K562 (cell line): ENCODE measurements around the gene RBM44. TPM values are rescaled to one million over a fixed set of nuclear protein-coding genes. Genes with fewer than 3 reads are reported as not detected.

ENCODE experiments used
- ATAC-seq: fragments of 200-7000 bp; cut with Tn5 transposase; 3 replicates; pipeline ENCODE4 v1.9.1; 2020; ENCODE audit warnings: moderate library complexity
- BruUV-seq: library from RNA; stranded (reverse); fragments of 400-500 nt; replicated peaks from 2 replicates; lab custom pipeline; 2021; lab: Mats Ljungman, UMichigan
- CTCF ChIA-PET: fragments of 300-600 bp; formaldehyde crosslinking; extraction: SDS; loops from one replicate; lab custom pipeline; 2021; ENCODE audit warnings: low intra/inter-chr PET ratio; lab: Yijun Ruan, JAX
- POLR2A ChIA-PET: fragments of 300-600, 350-650 bp; sonication (Branson Sonifier 250); formaldehyde crosslinking; extraction: SDS; loops from one replicate; lab custom pipeline; 2021; ENCODE audit warnings: antibody characterized with exemption, inconsistent platforms; lab: Yijun Ruan, JAX
- DNase-seq, 4 experiments: peaks; one replicate each; pipeline versions ENCODE4 v3.0.0 to v3.0.0-alpha.2; 2011 to 2018; ENCODE audit warnings: low spot score in 3 of 4, mixed read lengths in 3 of 4; ENCODE audit errors: extremely low read depth in 1 of 4
- FAIRE-seq: peaks from 2 replicates; lab custom pipeline; 2011; peaks lifted over from hg19 to GRCh38; lab: Jason Lieb, UNC
- H2AFZ ChIP-seq: 2 replicates; pipeline ENCODE4 v1.6.0; 2011; ENCODE audit warnings: low read depth, low read length, control low read depth, inconsistent platforms
- H3K27ac ChIP-seq: fragments of 200-600 bp; 3 replicates; pipeline ENCODE4 v1.8.0; 2011; ENCODE audit warnings: low read depth, mild to moderate bottlenecking, control low read depth, inconsistent platforms, low read length, moderate library complexity, mixed read lengths; ENCODE audit errors: extremely low read depth
- H3K27me3 ChIP-seq, 2 experiments: fragments of 300-600 bp in 1 of 2; 2 replicates in 1 of 2; 3 replicates in 1 of 2; pipeline versions ENCODE4 v1.6.0 to v1.8.0; 2011; ENCODE audit warnings: inconsistent platforms in 2 of 2, low read length in 2 of 2, mild to moderate bottlenecking in 1 of 2, mixed read lengths in 1 of 2, moderate library complexity in 1 of 2; ENCODE audit not compliant: control insufficient read depth in 2 of 2, insufficient read depth in 2 of 2
- H3K36me3 ChIP-seq: fragments of 300-600 bp; 3 replicates; pipeline ENCODE4 v1.8.0; 2011; ENCODE audit warnings: mild to moderate bottlenecking, low read length, inconsistent platforms; ENCODE audit not compliant: control insufficient read depth, insufficient read depth
- H3K4me1 ChIP-seq, 2 experiments: fragments of 200-600 bp in 1 of 2; replicated peaks in 1 of 2; 2 replicates in 1 of 2; 3 replicates in 1 of 2; pipeline versions ENCODE4 v1.5.1 to v1.8.0; 2011; ENCODE audit warnings: inconsistent platforms in 2 of 2, low read length in 2 of 2, mild to moderate bottlenecking in 1 of 2, mixed read lengths in 1 of 2, moderate library complexity in 1 of 2; ENCODE audit not compliant: control insufficient read depth in 2 of 2, insufficient read depth in 2 of 2
- H3K4me2 ChIP-seq: 2 replicates; pipeline ENCODE4 v1.6.1; 2011; ENCODE audit warnings: low read length, control low read depth, inconsistent platforms, mixed read lengths; ENCODE audit not compliant: insufficient read depth
- H3K4me3 ChIP-seq: fragments of 200-600 bp; sonication (generic), shearing (Covaris generic); 2 replicates; pipeline ENCODE4 v1.5.1; 2016; ENCODE audit warnings: control low read depth, inconsistent platforms
- H3K79me2 ChIP-seq: fragments of 200-600 bp; 3 replicates; pipeline ENCODE4 v1.8.0; 2011; ENCODE audit warnings: low read length, inconsistent platforms; ENCODE audit not compliant: control insufficient read depth, insufficient read depth
- H3K9ac ChIP-seq, 2 experiments: 2 replicates each; pipeline versions ENCODE4 v1.6.0 to v1.6.1; 2011; ENCODE audit warnings: low read depth in 2 of 2, low read length in 2 of 2, control low read depth in 1 of 2, inconsistent platforms in 1 of 2, mild to moderate bottlenecking in 1 of 2, mixed read lengths in 1 of 2; ENCODE audit not compliant: insufficient read depth in 1 of 2
- H3K9me1 ChIP-seq: one replicate; pipeline ENCODE4 v1.6.0; 2011; ENCODE audit warnings: inconsistent platforms, mild to moderate bottlenecking, low read length, moderate library complexity; ENCODE audit not compliant: control insufficient read depth, insufficient read depth
- H3K9me3 ChIP-seq: replicated peaks from 2 replicates; pipeline ENCODE4 v1.5.1; 2011; ENCODE audit warnings: low read depth, low read length, inconsistent platforms; ENCODE audit not compliant: control insufficient read depth, insufficient read depth
- H4K20me1 ChIP-seq: replicated peaks from 2 replicates; pipeline ENCODE4 v1.6.1; 2011; ENCODE audit warnings: low read length, inconsistent platforms, mixed read lengths; ENCODE audit not compliant: control insufficient read depth, insufficient read depth
- ARID1B ChIP-seq: fragments of 450-650 bp; IDR thresholded peaks from 2 replicates; pipeline ENCODE4 v1.6.1; 2016; ENCODE audit warnings: antibody characterized with exemption, mild to moderate bottlenecking, inconsistent platforms
- ATF1 ChIP-seq, 2 experiments: fragments of 450-650 bp in 1 of 2; IDR thresholded peaks; 2 replicates each; pipeline ENCODE4 v1.6.1; 2016; ENCODE audit warnings: missing compliant biosample characterization in 1 of 2, missing genetic modification characterization in 1 of 2
- EP400 ChIP-seq: fragments of 450-650 bp; IDR thresholded peaks from 2 replicates; pipeline ENCODE4 v1.6.1; 2017; ENCODE audit warnings: antibody characterized with exemption, mild to moderate bottlenecking, moderate library complexity
- ETV1 ChIP-seq: fragments of 450-650 bp; conservative IDR thresholded peaks from 2 replicates; pipeline ENCODE4 v1.6.1; 2016; ENCODE audit warnings: missing genetic modification characterization, control low read depth, low read depth, missing compliant biosample characterization
- EZH2 ChIP-seq: IDR thresholded peaks from 2 replicates; pipeline ENCODE4 v1.6.1; 2012; ENCODE audit warnings: low read depth, mild to moderate bottlenecking, inconsistent platforms, low read length, borderline replicate concordance
- FOXJ3 ChIP-seq: sonication (generic); formaldehyde crosslinking; IDR thresholded peaks from 2 replicates; pipeline ENCODE4 v1.4.0; 2020; ENCODE audit warnings: mild to moderate bottlenecking, missing genetic modification reagents
- GABPB1 ChIP-seq: sonication (generic); formaldehyde crosslinking; IDR thresholded peaks from 2 replicates; pipeline ENCODE4 v1.8.0; 2022; ENCODE audit warnings: mild to moderate bottlenecking, missing genetic modification reagents
- NEUROD1 ChIP-seq: fragments of 150-350 bp; IDR thresholded peaks from 2 replicates; pipeline ENCODE4 v1.6.1; 2014; ENCODE audit warnings: borderline replicate concordance, low read length, low read depth; ENCODE audit not compliant: partially characterized antibody
- PYGO2 ChIP-seq: fragments of 450-650 bp; IDR thresholded peaks from 2 replicates; pipeline ENCODE4 v1.6.1; 2016; ENCODE audit warnings: mild to moderate bottlenecking, missing genetic modification characterization, moderate library complexity, missing compliant biosample characterization
- ZBED1 ChIP-seq: IDR thresholded peaks from 2 replicates; pipeline ENCODE4 v1.6.1; 2014
- ZNF311 ChIP-seq: fragments of 250-450 bp; sonication (Bioruptor Pico); IDR thresholded peaks from 2 replicates; pipeline ENCODE4 v1.4.0; 2020; ENCODE audit warnings: mild to moderate bottlenecking, moderate library complexity
- ZNF785 ChIP-seq: fragments of 250-450 bp; sonication (Bioruptor Pico); IDR thresholded peaks from 2 replicates; pipeline ENCODE4 v1.4.0; 2020; ENCODE audit warnings: mild to moderate bottlenecking
- WGBS: fragments of 100-300 bp; shearing (Covaris generic); methylation state at CpG from one replicate; pipeline ENCODE4 v1.1.6; 2016; ENCODE audit warnings: low coverage, mixed read lengths; ENCODE audit not compliant: insufficient coverage; ENCODE audit errors: missing lambda C conversion rate; 5-methylcytosine and 5-hydroxymethylcytosine counted together
- in situ Hi-C: fragments of 300-500 bp; cut with MboI; formaldehyde crosslinking; loops from 4 replicates; pipeline ENCODE4 v1.15.0; 2018; ENCODE audit warnings: inconsistent platforms, mixed read lengths
- intact Hi-C: fragments of 100-400 bp; cut with micrococcal nuclease; formaldehyde crosslinking; loops from 2 replicates; pipeline ENCODE4 v1.14.2; 2022
- polyA plus RNA-seq, 8 experiments: library from polyadenylated mRNA; depleted of rRNA in 4 of 8; stranded (reverse) in 5 of 8; unstranded in 3 of 8; fragments of >200 nt; fragmentation: Nextera tagmentation in 2 of 8; fragmentation: Illumina TruSeq in 1 of 8; extraction: Ambion mirVana in 2 of 8; extraction: Trizol in 1 of 8; gene quantifications; 2 replicates each; pipeline versions ENCODE4 v1.2.1 to v1.2.3, GENCODE V29; 2011 to 2014; ENCODE audit warnings: inconsistent platforms in 1 of 8, missing spikeins in 1 of 8
- total RNA-seq, 7 experiments: library from RNA; depleted of rRNA in 6 of 7; stranded (reverse); fragments of >200 nt in 6 of 7; fragmentation: Illumina TruSeq in 2 of 7; extraction: Trizol in 2 of 7; gene quantifications; 2 replicates each; pipeline versions ENCODE4 v1.2.1 to v1.2.3, GENCODE V29; 2011 to 2021; ENCODE audit warnings: low replicate concordance in 1 of 7
- TF ChIP-seq, protein P1 (sequence below): fragments of 450-650 bp; IDR thresholded peaks from one replicate; pipeline ENCODE4 v1.6.1; 2018; ENCODE audit warnings: mild to moderate bottlenecking, moderate library complexity; ENCODE audit not compliant: partially characterized antibody

The RBM44 gene
- total and polyA plus RNA-seq, 9 of the 15 experiments (the other 6 are each of a cell fraction or from before 2014, with no cell fraction given): 0.04 to 0.25 (median 0.13) TPM

DNA sequence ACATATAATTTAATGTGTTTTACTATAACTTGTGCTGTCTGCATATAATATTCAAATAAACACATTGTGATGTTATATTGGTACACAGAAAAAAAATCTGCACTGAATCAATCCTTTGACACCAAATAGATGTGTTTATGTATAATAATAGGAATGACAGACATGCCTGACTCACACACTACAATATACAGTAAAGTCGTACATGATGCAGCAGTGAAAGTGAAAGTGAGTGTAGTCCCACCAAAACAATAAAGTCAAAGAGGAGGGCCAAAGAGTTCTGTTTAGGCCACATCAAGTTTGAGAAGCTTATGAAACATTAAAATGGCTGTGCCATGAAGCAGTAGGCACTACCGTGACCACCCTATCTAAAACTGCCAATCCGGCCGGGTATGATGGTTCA lies 8.2 kb upstream of the RBM44 start:
- H3K9me3 ChIP-seq: no peaks in the 10 kb centered on the region; the same call in 1 of the 2 replicates
- WGBS: 9% methylated on average over 4 of the region's 4 CpGs
- no TSS peak for BruUV-seq
- H4K20me1 ChIP-seq: no peaks in the 10 kb centered on the region
- H3K27ac ChIP-seq: no peak overlapping the region
- no peaks in the 10 kb centered on the region for H3K36me3 ChIP-seq
- no peak overlapping the region for H3K4me3 ChIP-seq
- in situ Hi-C loops (no loop called here), intact Hi-C loops (no loop called here)
- H3K4me2 ChIP-seq: no peak overlapping the region
- H3K79me2 ChIP-seq: no peaks in the 10 kb centered on the region
- H3K4me1 ChIP-seq: no peaks in the 10 kb centered on the region
- DNase-seq (no peak), FAIRE-seq (no peak), ATAC-seq (no peak)
- H3K9me1 ChIP-seq: no peaks in the 10 kb centered on the region
- POLR2A ChIA-PET: no interaction called here
- CTCF ChIA-PET: no interaction called here
- H3K27me3 ChIP-seq: no peaks in the 10 kb centered on the region; a peak in 2 of 5 replicates
- TF ChIP-seq ZNF785 (CRISPR knock-in tag): no peak
- TF ChIP-seq NEUROD1: no peak
- no peak for TF ChIP-seq EP400
- TF ChIP-seq FOXJ3 (CRISPR knock-in tag): no peak
- TF ChIP-seq ARID1B: no peak
- TF ChIP-seq ZBED1: no peak
- TF ChIP-seq ATF1 (CRISPR knock-in tag; IDR thresholded peaks at IDR 0.05): no peak
- no peak for TF ChIP-seq ATF1 (tag; IDR thresholded peaks at IDR 0.05)
- TF ChIP-seq ETV1 (tag): no peak
- TF ChIP-seq PYGO2 (tag): no peak
- no peak for TF ChIP-seq GABPB1 (CRISPR knock-in tag)
- TF ChIP-seq EZH2: no peak
- TF ChIP-seq, protein P1, sequence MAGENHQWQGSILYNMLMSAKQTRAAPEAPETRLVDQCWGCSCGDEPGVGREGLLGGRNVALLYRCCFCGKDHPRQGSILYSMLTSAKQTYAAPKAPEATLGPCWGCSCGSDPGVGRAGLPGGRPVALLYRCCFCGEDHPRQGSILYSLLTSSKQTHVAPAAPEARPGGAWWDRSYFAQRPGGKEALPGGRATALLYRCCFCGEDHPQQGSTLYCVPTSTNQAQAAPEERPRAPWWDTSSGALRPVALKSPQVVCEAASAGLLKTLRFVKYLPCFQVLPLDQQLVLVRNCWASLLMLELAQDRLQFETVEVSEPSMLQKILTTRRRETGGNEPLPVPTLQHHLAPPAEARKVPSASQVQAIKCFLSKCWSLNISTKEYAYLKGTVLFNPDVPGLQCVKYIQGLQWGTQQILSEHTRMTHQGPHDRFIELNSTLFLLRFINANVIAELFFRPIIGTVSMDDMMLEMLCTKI: no peak
- TF ChIP-seq ZNF311: no peak
- H2AFZ ChIP-seq: no peak overlapping the region
- H3K9ac ChIP-seq: no peak overlapping the region
